Skin epidermis (tissue), 12 donors: ENCODE results near the gene SPDYE3.
"Not testable (repeated sequence)": the region's sequence is repeated elsewhere in the genome, so short reads cannot be mapped to it uniquely, and the experiment has no call there.

Experiments used
- H3K27ac ChIP-seq, 21 experiments: fragments of 200-600 bp; sonication (generic) in 11 of 21; one replicate each; pipeline ENCODE4 v1.5.0; 2020; ENCODE audit warnings: mild to moderate bottlenecking in 3 of 21, inconsistent platforms in 2 of 21, moderate library complexity in 2 of 21
- H3K4me3 ChIP-seq, 7 experiments: fragments of 200-600 bp; sonication (generic) in 2 of 7; one replicate each; pipeline ENCODE4 v1.5.0; 2020; ENCODE audit warnings: inconsistent platforms in 2 of 7, mild to moderate bottlenecking in 2 of 7, moderate library complexity in 1 of 7

SPDYE3 gene

GRCh38 chr7:100345288-100345672 lies 37.8 kb downstream of the SPDYE3 start:
- not testable (repeated sequence) for H3K4me3 ChIP-seq
- H3K27ac ChIP-seq: peak overlapping the region in 1 of 21 experiments; percentile 69

DNA sequence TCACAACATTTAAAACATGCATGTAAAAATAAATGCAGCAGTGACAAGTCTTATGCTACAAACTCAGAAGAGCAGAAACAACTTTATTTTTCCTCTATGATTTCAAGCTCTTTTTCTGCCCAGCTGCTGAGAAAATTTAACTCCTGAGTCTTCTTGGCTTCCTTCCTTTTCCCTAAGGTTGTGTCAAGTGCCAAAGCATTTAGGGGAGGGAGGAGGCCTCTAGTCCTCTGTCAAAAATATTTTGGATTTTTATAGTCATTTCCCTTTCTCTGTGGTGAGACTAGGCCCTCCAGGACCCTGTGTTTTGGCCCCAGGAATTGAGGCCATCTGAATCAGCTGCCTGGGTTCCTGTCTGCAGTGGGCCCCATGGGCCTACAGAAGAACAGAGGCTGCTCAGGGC lies 39.4 kb downstream of the SPDYE3 start:
- Histone ChIP-seq H3K27ac (no peak overlapping the region), H3K4me3 (no peak overlapping the region)

GRCh38 chr7:100348805-100349204 lies 41.3 kb downstream of the SPDYE3 start:
- Histone ChIP-seq H3K4me3 (no peak overlapping the region), H3K27ac (no peak overlapping the region)

GRCh38 chr7:100349757-100350156 lies 42.3 kb downstream of the SPDYE3 start:
- no peak overlapping the region for H3K27ac ChIP-seq
- H3K4me3 ChIP-seq: no peak overlapping the region

DNA sequence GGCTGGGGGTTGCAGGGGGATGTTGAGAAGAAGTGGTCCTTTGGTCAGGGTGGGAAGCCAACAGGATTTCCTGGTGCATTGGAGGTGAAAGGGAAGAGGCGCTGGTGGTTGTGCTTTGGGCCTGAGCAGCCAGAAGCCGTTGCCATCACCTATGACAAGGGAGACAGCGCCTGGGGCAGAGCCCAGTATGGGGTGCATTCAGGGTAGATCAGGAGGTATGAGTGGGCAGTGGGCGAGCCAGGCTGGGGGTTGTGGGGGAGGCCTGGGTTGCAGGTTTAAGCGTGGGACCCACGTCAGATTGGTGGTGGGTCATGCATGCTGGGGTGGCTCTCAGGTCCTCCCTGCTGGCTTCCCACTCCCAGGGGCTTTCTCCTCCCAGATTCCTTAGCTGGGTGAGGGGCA lies 44.2 kb downstream of the SPDYE3 start:
- H3K4me3 ChIP-seq: no peak overlapping the region
- H3K27ac ChIP-seq: peak overlapping the region in 7 of 21 experiments; percentile 4 to 83 (median 55)

GRCh38 chr7:100352230-100352781 lies 44.8 kb downstream of the SPDYE3 start:
- peak overlapping the region in 7 of 21 experiments; percentile 7 to 83 (median 74) for H3K27ac ChIP-seq
- H3K4me3 ChIP-seq: peak overlapping the region in 1 of 7 experiments; percentile 14

- H3K27ac ChIP-seq: peak overlapping the region in 7 of 21 experiments; percentile 7 to 83 (median 74)
- H3K4me3 ChIP-seq: peak overlapping the region in 1 of 7 experiments; percentile 14
These were observed 45.6 kb downstream of the SPDYE3 start for GRCh38 chr7:100352984-100353684.

DNA sequence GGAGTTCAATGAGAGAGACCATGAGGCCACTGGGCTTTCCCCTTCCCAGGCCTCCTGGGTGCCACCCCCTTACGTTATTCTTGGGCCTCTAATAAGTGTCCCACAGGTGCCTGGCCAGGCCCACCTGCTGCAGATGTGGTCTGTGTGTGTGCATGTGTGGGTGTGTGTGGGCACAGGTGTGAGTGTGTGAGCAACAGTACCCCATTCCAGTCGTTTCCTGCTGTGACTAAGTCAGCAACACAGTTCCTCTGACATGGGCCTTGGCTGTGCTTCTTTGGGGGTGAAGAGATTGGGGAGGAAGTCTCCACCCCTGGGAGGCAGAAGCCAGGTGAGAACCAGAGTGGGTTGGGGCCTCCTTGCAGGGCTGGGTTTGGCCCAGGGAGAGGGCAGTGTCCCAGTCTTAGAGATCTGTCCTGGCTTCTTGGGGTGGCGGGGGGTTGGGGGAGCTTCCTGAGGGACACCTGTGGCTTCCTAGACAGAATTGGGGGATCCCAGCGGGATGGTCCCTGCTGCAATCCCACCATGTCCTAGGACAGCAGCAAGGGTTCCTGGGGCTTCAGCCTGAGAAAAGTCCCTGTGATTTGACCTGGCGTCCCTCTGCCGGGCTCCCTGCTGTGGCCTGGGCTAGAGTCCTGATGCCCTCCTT lies 46.3 kb downstream of the SPDYE3 start:
- peak overlapping the region in 5 of 21 experiments; percentile 6 to 83 (median 57) for H3K27ac ChIP-seq
- H3K4me3 ChIP-seq: no peak overlapping the region

- Histone ChIP-seq H3K4me3 (no peak overlapping the region), H3K27ac (peak overlapping the region in 4 of 21 experiments; percentile 4 to 44 (median 24))
These were observed 49.0 kb downstream of the SPDYE3 start for GRCh38 chr7:100356416-100357068.

DNA sequence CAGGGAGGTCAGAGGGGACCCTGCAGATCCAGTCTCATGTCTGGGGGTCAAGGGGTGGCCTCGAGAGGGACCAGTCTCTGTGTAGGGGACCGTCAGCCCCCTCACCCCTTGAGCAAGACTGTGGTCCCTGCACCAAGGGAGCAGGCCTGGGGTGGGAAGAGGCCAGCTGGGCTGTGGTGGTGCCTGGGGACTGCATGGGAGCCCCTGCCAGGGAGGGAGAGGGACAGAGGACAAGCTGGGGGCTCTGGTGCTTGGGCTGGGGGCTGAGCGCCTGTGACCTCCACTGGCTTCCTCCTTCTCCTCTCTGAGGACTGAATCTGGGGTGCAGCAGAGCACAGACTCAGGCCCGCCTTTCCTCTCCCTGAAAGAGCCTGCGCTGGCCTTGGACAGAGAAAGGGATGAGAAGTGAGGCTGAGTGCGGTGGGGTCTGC lies 49.6 kb downstream of the SPDYE3 start:
- Histone ChIP-seq H3K27ac (peak overlapping the region in 5 of 21 experiments; percentile 4 to 44 (median 31)), H3K4me3 (no peak overlapping the region)

- Histone ChIP-seq H3K27ac (peak within 1 kb of the TSS in 5 of 21 experiments; percentile 4 to 44 (median 31)), H3K4me3 (no peak within 1 kb of the TSS)
These were observed 50.7 kb downstream of the SPDYE3 start, which contains the start of gene PILRB for GRCh38 chr7:100358027-100358856. TSS of gene PILRB (plus strand) at chr7:100358117. CDS start at chr7:100358303, 186 bp downstream.

DNA sequence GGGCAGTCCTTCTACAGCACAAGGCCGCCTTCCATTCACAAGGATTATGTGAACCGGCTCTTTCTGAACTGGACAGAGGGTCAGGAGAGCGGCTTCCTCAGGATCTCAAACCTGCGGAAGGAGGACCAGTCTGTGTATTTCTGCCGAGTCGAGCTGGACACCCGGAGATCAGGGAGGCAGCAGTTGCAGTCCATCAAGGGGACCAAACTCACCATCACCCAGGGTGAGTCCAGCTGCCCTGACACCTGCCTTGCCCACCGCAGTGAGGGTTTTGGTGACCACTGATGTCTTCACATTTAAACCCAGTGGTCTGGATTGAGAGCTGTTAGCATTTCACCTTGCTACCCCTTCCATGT lies 51.3 kb downstream of the SPDYE3 start:
- H3K27ac ChIP-seq: no peak overlapping the region
- H3K4me3 ChIP-seq: no peak overlapping the region

DNA sequence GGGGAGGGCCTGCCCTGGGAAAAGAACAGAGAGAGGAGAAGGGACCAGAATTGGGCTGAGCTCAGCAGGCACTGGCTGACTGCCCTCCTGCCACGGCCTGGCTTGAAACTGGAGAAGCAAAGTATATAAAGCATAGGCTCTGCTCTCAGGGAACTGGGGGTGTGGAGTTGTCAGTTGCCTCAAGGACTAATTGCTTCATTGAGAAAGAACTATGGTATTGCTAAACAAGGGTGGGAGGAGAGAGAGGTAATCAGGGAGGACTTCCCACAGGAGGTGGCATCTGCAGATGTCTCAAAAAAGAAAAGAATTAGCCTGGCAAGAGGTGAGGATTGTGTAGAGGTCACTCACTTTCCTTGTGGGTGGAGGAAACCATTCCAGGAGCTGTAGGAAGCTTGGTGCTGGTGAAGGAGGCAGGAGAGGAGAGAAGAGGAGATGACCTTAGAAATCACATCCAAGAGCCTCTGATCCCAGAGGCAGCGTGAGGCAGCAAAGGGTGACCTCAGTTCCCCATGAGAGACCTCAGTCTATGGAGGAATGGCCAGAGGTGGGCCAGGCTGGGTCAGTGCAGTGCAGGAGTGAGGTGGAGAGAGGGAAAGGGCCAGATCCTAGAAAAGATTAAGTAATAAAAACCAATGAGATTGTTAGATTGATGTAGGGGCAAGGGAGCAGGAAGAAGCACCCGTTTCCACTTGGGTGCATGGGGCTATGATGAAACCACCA lies 52.8 kb downstream of the SPDYE3 start:
- H3K27ac ChIP-seq: no peak overlapping the region
- H3K4me3 ChIP-seq: no peak overlapping the region

GRCh38 chr7:100363098-100363497 lies 55.6 kb downstream of the SPDYE3 start:
- no peak overlapping the region for H3K4me3 ChIP-seq
- no peak overlapping the region for H3K27ac ChIP-seq

- not testable (repeated sequence) for H3K4me3 ChIP-seq, H3K27ac ChIP-seq
These were observed 56.3 kb downstream of the SPDYE3 start for GRCh38 chr7:100363797-100364196.

- Histone ChIP-seq H3K27ac (no peak overlapping the region), H3K4me3 (no peak overlapping the region)
These were observed 57.0 kb downstream of the SPDYE3 start for GRCh38 chr7:100364480-100364879.

- peak overlapping the region in 13 of 21 experiments; percentile 20 to 71 (median 45) for H3K27ac ChIP-seq
- H3K4me3 ChIP-seq: not testable (repeated sequence)
These were observed 58.5 kb downstream of the SPDYE3 start for GRCh38 chr7:100365998-100366367.

- Histone ChIP-seq H3K4me3 (no peak overlapping the region), H3K27ac (peak overlapping the region in 14 of 21 experiments; percentile 2 to 71 (median 40))
These were observed 59.1 kb downstream of the SPDYE3 start for GRCh38 chr7:100366411-100367250.
